Retinal pigment epithelial cell (primary cell): ENCODE results near the gene SLMAP.

Experiments used
- DNase-seq: peaks from one replicate; pipeline ENCODE4 v3.0.0-alpha.2; 2010; ENCODE audit warnings: low read depth
- H3K4me3 ChIP-seq: 2 replicates; pipeline ENCODE4 v1.5.1; 2011; ENCODE audit warnings: mild to moderate bottlenecking, low read length, control low read depth, moderate library complexity
- TF ChIP-seq, protein P1 (sequence below): conservative IDR thresholded peaks from 2 replicates; pipeline ENCODE4 v1.5.1; 2011; ENCODE audit warnings: low read depth, low read length, control low read depth, inconsistent platforms

SLMAP gene

DNA sequence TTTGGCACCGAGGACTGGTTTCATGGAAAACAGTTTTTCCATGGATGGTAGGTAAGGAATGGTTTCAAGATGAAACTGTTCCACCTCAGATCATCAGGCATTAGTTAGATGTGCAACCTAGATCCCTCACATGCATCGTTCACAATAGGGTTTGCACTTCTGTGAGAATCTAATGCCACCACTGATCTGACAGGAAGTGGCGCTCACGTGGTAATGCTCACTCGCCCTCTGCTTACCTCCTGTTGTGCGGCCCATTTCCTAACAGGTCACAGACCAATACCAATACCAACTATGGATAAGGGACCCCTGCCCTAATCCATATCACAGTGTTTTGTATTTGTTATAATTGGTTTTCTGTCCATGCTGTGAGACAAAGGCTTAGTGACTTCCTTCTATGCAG is 58.9 kb downstream of the SLMAP start:
- TF ChIP-seq, protein P1, sequence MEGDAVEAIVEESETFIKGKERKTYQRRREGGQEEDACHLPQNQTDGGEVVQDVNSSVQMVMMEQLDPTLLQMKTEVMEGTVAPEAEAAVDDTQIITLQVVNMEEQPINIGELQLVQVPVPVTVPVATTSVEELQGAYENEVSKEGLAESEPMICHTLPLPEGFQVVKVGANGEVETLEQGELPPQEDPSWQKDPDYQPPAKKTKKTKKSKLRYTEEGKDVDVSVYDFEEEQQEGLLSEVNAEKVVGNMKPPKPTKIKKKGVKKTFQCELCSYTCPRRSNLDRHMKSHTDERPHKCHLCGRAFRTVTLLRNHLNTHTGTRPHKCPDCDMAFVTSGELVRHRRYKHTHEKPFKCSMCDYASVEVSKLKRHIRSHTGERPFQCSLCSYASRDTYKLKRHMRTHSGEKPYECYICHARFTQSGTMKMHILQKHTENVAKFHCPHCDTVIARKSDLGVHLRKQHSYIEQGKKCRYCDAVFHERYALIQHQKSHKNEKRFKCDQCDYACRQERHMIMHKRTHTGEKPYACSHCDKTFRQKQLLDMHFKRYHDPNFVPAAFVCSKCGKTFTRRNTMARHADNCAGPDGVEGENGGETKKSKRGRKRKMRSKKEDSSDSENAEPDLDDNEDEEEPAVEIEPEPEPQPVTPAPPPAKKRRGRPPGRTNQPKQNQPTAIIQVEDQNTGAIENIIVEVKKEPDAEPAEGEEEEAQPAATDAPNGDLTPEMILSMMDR: no peak
- H3K4me3 ChIP-seq: no peak overlapping the region
- DNase-seq: no peak

- TF ChIP-seq, protein P1: no peak
- H3K4me3 ChIP-seq: no peak overlapping the region
- no peak for DNase-seq
Measured at GRCh38 chr3:57816471-57817095, 60.5 kb downstream of the SLMAP start.

DNA sequence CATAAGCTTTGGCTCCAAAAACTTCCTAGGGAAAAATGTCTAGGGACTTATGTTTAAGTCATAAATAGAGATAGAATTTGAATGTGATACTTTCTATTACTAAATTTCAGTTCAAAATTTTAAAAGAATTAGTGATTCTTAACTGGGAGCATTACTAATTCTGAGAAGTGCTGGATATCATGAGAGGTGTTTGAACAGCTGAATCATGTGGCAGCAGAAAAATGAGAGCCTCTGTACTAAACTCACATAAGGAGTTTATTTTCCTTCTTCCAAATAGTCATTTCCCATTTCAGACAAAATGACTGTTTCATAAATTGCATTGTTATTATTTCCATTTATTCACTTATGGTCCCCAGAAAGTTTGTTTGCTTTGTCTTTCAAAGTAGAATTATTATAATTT is 62.7 kb downstream of the SLMAP start:
- no peak overlapping the region for H3K4me3 ChIP-seq
- DNase-seq: no peak
- TF ChIP-seq, protein P1: no peak

GRCh38 chr3:57820479-57820878 is 64.4 kb downstream of the SLMAP start:
- DNase-seq: no peak
- TF ChIP-seq, protein P1: no peak

DNA sequence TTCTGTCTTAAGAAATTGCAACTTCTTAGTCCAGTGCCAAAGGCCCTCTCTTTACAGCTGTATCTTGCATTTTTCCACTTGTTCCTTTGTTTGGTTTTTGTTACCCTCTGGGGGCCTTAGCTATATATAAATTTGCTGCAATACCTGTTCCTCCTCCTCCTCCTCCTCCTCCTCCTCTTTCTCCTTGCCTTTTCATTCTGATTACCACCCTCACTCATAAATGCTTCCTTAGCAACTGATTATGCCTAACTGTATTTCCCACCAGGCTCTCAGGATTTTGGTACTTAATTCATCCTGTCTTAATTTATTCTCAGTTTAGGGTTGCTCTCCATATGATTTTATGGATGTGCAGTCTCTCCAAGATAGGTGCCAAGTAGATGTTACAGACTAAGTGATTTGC is 65.7 kb downstream of the SLMAP start:
- no peak overlapping the region for H3K4me3 ChIP-seq
- TF ChIP-seq, protein P1: no peak
- no peak for DNase-seq

More at GRCh38 chr3:57820479-57820878, 64.4 kb downstream of the SLMAP start:
- H3K4me3 ChIP-seq: no peak overlapping the region

- H3K4me3 ChIP-seq: no peak overlapping the region
- no peak for DNase-seq
- TF ChIP-seq, protein P1: no peak
Measured at GRCh38 chr3:57822686-57823085, 66.6 kb downstream of the SLMAP start.

DNA sequence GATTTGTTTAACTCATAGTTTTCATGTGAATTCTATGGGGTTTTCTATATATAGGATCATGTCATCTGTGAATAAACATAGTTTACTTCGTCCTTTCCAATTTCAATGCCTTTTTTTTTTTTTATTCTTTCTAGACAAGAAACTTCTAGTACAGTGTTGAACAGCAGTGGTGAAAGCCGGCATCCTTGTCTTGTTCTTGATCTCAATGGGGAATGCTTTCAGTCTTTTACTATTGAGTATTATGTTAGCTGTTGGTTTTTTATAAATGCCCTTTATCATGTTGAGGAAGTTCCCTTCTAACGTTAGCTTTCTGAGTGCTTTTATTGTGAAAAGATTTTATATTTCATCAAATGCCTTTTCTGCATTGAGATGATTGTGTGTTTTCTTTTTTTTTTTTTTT is 69.0 kb downstream of the SLMAP start:
- DNase-seq: no peak
- TF ChIP-seq, protein P1: no peak
- no peak overlapping the region for H3K4me3 ChIP-seq
